Stimulated activated naive CD4-positive, alpha-beta T cell treated with Interleukin-2 at 50 U/mL for 16 hours (primary cell): ENCODE measurements around the gene SF3B4.
"Not testable (repeated sequence)": the region's sequence is repeated elsewhere in the genome, so short reads cannot be mapped to it uniquely, and the experiment has no call there.

ENCODE experiments used
- DNase-seq: peaks from one replicate; lab custom pipeline; 2025; lab: John Stamatoyannopoulos, UW

Gene SF3B4

DNA sequence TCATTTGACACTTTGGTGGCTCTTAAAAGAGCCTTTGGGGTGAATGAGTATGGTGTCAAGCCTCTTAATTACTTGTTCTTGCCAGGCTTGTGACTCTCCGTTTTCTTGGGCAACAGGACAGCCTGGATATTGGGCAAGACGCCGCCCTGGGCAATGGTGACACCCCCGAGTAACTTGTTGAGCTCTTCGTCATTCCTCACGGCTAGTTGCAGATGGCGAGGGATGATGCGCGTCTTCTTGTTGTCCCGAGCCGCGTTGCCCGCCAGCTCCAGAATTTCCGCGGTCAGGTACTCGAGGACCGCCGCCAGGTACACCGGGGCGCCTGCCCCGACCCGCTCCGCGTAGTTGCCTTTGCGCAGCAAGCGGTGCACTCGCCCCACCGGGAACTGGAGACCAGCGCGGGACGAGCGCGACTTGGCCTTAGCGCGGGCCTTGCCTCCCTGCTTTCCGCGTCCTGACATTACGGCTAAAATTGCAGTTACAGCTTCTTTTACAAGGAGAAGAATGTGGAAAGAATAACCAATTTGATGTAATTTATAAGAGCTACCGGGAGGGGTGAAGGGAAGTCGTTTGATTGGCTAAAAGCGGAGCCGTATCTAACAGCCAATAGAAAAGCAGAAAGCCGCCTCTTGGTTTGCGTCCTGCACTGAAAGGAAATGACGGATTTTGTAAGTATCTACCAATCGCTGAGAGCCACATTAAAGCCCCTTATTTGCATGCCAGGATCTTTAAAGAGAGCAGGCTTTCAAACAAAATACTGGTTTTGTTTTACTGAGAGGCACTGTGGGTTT is 40.0 kb downstream of the SF3B4 start:
- peak; percentile 69 for DNase-seq

DNA sequence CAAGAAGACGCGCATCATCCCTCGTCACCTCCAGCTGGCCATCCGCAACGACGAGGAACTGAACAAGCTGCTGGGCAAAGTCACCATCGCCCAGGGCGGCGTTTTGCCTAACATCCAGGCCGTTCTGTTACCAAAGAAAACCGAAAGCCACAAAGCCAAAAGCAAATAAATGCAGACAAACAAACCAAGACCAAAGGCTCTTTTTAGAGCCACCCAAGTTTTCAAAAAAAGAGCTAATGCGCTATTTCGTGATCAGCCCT is 40.5 kb downstream of the SF3B4 start:
- DNase-seq, result not testable (repeated sequence)

DNA sequence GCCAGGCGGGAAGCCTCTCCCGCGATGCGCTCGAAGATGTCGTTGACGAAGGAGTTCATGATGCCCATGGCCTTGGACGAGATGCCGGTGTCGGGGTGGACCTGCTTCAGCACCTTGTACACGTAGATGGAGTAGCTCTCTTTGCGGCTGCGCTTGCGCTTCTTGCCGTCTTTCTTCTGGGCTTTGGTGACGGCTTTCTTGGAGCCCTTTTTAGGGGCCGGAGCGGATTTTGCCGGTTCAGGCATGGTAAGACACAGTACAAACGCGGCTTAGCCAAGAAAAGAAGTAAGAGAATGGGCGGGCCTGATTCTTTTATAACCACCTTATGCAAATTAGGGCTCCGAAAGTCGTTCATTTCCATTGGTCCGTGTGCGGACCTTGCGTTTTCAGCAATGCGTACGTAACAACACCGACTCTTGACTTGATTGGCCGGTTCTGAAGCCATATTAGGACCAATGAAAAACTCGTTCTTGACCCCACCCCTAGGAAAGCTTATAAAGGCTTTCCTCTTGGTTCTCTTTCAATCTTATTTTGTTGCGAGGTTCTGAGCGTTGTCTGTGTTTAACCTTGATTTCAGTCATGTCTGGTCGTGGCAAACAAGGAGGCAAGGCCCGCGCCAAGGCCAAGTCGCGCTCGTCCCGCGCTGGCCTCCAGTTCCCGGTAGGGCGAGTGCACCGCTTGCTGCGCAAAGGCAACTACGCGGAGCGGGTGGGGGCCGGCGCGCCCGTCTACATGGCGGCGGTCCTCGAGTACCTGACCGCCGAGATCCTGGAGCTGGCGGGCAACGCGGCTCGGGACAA is 41.0 kb downstream of the SF3B4 start:
- DNase-seq, result peak; percentile 80

DNA sequence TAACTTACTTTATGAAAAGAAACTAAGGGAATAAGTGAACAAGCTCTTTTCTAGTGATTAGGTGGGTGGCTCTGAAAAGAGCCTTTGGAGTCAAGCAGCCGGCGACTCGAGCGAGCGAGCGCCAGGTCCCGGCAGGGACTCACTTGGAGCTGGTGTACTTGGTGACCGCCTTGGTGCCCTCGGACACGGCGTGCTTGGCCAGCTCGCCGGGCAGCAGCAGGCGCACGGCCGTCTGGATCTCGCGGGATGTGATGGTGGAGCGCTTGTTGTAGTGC is 41.5 kb downstream of the SF3B4 start:
- peak; percentile 40 for DNase-seq

DNA sequence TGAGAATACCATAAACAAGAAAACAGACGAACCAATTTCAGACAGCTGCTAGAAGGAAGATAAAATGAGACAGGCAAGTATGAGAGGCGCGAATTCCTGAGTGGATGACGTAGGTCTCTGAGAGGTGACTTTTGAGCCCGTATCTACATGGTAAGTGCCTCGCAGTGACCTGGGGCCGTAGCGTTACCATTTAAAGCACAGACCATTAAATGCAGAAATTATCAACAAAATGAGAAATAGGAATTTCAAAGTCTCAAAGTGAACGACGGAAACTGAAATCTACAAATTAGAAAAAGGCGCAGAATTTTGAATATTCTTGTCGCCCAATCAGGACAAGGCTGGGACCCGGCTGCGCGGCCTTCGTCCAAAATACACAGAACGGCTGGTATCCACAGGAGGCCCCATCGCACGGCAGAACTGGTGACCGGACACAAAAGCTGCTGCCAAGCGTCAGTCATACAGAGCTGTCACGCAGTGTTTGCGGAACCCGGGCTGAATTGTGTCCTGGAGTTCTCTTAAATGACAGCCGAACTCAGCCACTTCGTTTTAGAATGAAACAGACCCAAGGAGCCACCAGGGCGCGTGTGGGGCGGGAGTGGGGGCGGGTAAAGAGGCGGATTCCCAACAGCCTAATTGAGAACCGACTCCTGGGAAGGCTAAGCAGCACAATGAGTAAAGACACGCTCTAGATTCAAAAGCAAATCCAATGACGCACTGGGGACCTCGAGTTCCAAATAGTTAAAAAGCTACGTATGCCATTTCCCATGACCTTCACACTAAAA is 42.1 kb downstream of the SF3B4 start:
- DNase-seq, result peak; percentile 67

DNA sequence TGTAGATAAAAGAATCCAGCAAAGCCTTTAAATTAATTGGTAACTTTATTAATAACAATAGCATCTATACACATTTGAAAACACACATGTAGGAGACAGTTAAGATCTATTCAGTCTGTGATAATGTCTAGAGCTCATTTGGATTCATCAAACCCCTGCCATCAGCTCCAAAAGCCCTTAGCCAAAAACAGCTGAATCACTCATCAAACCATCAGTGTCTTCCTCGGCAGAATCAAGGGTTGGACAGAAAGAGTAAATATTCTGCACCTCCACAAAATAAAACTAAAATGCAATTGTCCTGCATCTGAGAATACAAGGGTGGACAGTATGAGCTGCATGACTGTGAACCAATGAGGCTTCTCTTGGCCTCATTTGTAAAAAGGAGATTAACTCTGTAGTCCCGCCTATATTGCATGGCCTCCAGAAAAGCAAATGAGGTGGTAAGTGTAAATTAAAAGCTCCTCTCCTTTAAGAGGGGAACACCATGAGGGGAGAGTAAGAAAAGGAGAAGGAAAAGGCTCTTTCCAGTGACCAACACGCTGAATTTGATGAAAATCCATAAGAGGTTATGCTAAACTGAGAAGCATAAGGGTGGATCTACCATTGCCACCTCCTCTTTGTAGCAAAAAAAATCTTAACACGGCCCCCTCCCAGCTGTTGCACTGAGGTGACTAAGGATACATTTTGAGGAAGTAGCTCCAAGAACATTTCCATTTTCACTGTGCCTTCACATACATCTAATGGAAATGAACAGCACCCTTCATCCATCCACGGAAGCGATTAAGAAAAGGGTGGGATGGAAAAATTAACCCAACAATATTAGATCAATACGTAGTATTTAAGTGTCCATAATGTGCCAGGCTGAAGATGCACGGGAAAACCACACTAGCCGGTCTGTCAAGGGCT is 42.9 kb downstream of the SF3B4 start:
- DNase-seq, result no peak

DNA sequence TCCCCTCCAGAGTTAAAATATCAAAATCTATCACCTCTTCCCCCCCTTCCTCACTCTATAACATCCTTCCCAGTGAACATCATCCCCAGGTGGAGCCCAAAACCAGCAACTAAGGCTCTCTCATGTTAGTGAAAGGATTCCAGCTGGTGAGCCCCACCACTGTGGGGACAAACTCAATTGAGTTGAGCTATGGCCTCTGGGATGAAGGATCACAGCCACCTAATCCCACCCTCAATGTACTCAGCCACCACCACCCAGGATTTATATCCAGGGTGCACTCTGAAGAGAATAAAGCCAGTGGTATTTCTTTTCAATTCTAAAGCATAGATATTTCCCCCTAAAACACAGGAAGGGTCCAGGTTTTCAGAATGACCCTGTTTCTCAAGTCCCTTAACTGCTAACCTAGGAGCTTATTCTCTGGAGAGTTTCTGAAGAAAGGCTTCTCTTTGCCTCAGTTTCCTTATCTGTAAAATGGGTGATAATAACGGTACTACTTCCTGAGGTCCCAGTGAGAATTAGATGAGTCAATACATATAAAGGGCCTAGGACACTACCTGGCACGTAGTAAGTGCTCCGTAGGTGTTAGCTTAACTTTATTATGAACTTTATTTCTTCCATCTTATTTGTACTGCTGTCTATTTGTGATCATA is 43.9 kb downstream of the SF3B4 start:
- DNase-seq, result no peak

DNA sequence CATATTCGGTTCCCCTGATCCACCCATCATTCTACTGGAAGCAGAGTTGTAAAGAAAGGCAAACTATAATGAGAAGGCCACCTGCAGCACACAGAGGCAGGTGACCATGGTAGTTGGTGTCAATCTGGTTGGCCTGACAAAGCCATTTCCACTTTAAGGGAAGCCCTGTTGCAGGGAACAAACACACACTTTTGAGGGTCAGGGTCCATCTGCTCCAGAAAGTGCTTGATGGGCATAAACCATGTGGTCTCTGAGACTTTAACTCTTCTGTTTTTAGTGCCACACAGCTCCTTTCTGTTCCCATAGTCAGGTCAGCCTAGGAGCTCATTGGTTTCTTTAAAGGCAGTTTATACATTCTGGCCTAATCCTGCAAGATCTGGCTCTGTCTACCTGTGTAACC is 45.7 kb downstream of the SF3B4 start:
- DNase-seq, result no peak

DNA sequence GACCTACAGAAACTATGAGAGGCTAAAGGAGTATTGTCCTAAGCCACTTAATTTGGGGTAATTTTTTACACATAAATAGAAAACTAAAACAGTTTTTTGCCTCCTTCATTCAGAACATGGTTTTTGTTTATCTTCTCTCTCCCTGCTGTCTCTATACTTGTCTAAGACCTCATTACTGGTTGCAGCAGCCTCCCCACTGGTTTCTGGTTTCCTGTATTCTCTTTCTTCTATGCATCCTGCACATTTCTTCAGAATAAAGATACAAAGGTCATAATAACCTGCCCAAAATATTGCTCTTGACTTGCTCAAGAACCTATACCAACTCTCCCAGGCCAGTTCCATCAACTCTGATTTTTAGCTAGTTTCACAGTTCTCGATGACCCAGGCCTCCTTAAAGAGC is 48.0 kb downstream of the SF3B4 start:
- no peak for DNase-seq

DNA sequence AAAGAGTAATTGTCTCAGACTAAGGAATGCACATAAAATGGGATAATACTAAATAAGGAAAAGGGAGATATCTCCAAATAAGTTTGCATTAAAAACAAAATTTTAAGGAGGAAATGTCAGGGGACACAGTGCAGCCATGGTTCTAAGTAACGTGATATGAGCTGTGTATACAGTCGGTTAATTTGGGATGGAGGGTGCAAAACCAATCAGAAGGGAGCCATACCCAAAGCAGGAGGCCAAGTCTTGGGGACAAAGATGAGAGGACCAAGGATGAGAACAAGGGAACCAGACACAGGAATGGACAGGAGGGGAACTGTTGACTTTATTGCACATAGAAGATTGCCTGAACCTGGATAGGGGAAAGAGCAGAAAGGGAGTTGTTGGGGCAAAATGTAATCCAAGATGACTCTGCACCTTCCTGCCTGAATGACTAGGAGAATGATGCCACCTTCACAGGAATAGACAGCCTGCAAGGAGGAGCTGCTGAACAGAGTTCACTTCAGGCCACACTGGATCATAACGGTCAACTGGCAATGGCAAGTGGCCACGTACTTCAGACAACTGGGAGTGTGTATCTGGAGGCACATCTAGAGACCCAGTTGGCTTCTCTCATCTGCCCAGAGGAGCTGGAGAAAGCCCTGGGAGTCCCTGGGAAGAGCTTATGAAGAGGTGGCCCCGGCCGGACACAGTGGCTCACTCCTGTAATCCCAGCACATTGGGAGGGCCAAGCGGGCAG is 50.2 kb downstream of the SF3B4 start:
- DNase-seq, result no peak
